ENCODE measurements around the gene BIRC5.

BIRC5 gene

DNA sequence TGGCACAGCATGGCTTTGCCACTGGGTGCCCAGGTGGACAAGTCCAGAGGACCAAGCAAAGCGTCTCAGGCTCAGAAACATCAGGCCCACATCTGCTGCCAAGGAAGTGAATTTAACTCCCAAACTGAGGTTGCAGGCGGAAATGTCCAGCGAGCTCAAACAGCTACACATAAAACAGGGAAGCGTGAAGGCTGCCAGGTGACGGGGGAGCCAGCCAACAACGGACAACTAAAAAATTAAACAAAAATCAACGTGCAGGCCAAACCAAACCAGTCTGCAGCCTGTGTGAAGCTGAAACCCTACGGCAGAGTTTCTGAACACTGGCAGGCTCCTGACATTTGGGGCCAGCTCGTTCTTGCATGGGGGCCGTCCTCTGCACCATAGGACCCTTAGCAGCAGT lies 29.7 kb upstream of the BIRC5 start:
- no peak for DNase-seq

- DNase-seq = peak; percentile 17
These were observed 29.2 kb upstream of the BIRC5 start for GRCh38 chr17:78184868-78185267.

DNA sequence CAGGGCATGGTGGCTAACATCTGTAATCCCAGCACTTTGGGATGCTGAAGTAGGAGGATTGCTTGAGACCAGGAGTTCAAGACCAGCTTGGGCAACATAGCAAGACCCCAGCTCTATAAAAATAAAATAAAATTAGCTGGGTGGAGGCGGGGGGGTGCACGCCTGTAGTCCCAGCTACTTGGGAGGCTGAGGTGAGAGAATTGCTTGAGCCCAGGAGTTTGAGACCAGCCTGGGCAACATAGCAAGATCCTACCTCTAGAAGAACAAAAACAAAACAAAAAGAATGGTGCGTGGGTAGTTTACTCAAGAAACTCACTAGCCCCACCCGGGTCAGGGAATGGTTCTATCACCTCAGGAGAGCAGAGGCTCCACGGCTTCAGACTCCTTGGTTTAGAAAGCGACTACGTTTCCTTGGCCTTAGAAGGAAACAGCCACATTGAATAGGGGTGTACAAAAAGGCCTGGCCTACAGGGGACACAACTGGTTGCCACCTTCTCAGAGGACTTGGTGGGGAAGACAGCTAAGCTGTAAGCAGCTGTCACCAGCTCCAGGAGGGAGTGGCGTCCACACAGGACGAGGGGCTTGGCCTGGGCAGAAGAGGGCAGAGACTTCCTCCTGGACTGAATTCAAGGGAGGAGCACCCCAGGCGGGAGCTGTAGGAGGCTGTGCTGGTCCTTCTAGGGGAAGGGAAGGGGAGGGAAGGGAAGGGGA lies 27.9 kb upstream of the BIRC5 start:
- DNase-seq = no peak

GRCh38 chr17:78186692-78187595 lies 27.1 kb upstream of the BIRC5 start, which contains the start of the genes AFMID and TK1:
AFMID (plus strand) TSS chr17:78187362; CDS start chr17:78187371, 9 bp downstream.
TK1 (minus strand) TSS chr17:78187052; CDS start chr17:78186994, 58 bp downstream.
- DNase-seq = peak; percentile 87

DNA sequence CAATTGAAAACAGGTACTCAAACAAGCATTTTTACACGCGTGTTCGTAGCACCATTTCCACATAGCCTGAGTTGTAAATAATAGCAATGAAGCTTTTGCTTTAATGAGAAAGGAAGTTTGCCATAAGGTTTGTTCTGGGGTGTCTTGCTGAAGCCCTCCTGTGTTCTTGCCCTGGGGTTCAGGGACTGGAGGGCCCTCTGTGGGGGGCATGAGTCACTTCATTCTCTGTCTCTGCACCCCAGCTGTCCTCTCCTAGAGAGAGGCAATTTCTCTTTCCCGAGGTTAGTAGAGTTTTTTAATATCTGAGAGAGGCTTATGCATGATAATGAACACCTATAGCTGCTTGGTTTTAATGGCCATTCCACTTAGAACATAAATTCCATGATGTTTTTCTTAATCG lies 17.3 kb upstream of the BIRC5 start:
- no peak for DNase-seq

DNA sequence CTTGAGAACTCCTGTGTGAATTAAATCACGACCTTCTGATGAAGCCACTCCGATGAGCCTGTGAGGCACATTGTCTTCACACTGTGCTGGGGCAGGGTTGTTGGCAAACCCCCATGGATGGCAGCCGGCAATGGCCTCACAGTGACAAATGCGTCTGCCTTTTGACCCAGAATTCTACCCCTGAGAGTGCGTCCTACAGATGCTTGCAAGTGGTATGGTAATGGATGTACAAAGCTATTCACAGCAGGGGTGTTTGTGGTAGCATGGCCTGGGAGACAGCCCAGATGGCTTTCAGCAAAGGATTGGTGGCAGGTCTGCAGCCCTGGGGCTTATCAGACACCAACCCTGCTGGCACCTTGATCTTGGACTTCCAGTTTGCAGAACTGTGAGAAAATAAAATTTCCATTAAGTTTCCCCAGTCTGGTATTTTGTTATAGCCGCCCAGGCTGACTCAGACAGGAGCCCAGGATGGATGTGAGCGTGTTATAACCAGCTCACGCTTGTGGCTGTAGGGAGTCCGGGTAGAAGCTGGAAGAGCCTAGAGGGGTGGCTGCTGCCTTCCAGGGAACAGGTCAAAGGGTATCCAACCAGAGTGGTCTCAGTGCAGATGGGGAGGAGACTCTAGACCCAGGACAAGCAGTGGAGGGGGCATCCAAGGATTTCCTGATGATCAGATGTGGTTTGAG lies 16.8 kb upstream of the BIRC5 start:
- no peak for DNase-seq

GRCh38 chr17:78200451-78200850 lies 13.6 kb upstream of the BIRC5 start:
- no peak for DNase-seq

DNA sequence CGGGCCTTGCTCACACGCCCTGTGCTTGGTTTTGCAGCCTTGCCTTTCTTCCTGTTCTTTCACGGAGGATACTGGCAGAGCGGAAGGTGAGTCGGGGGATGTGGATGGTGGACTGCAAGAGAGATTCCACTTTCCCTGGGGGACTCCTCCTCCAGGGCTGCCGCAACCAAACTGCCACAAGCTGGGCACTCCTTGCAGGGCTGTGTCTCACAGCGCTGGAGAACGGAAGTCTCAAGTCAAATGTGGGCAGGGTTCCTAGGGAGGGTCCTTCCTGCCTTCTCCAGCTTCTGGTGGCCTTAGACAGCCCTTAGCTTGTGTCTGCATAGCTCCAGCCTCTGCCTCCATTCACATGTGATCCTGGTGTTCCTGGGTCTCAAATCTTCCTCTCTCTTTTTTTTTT lies 11.4 kb upstream of the BIRC5 start:
- no peak for DNase-seq

DNA sequence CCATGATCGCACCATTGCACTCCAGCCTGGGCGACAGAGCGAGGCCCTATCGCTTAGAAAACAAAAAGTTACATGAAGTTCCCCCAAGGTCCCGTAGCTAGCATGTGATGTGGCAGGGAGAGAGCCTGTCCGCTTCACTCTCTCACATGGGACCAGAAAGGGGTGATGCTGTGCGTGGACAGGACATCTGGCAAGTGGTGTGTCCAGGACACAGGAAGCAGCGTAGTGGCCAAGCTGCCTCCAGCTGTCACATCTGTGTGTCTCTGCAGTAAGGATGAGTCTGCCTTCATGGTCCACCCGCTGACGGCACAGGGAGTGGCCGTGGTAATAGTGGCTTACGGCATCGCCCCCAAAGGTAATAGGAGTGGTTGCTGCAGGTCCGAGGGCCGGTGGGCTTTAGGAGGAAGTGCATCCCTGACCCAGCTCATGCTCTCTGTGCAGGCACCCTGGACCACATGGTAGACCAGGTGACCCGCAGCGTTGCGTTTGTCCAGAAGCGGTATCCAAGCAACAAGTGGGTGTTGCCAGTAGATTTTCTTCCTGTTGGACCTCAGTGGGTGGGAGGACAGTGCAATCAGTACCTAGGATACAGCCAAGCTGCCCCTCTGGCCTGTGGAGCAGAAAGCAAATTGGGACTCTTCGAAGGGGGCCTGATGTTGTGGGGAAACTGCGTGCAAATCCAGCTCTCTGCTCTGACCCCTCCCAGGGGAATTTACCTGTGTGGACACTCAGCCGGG lies 9.5 kb upstream of the BIRC5 start:
- DNase-seq = no peak

- DNase-seq = no peak
These were observed 8.8 kb upstream of the BIRC5 start for GRCh38 chr17:78205124-78205775.

- DNase-seq = no peak
These were observed 7.8 kb upstream of the BIRC5 start for GRCh38 chr17:78206298-78206697.

- no peak for DNase-seq
These were observed 5.6 kb upstream of the BIRC5 start for GRCh38 chr17:78208486-78208885.

- no peak for DNase-seq
These were observed 3.9 kb upstream of the BIRC5 start for GRCh38 chr17:78210111-78210510.

DNA sequence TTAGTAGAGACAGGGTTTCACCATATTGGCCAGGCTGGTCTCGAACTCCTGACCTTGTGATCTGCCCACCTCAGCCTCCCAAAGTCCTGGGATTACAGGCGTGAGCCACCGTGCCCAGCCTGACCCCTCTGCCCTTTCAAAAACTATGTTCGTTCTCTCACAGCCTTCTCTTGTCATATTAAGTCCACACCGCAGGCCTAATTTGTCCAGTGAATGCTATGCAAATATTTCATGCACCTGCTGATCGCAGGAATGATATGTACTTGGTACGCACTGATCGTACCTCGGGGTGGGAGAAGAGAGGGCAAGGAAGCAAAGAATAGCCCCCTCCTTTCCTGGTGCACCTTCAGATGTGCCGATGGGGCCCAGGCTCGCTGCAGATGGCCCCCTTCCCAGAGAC lies 3.0 kb upstream of the BIRC5 start:
- DNase-seq = no peak

GRCh38 chr17:78214706-78215061 lies 631 bp downstream of the BIRC5 start:
- DNase-seq = no peak

GRCh38 chr17:78219396-78220150 lies 5.5 kb downstream of the BIRC5 start:
- no peak for DNase-seq

GRCh38 chr17:78223061-78223460 lies 9.0 kb downstream of the BIRC5 start:
- no peak for DNase-seq

GRCh38 chr17:78223765-78224164 lies 9.7 kb downstream of the BIRC5 start:
- no peak for DNase-seq

- no peak for DNase-seq
These were observed 10.4 kb downstream of the BIRC5 start for GRCh38 chr17:78224231-78225087.

DNA sequence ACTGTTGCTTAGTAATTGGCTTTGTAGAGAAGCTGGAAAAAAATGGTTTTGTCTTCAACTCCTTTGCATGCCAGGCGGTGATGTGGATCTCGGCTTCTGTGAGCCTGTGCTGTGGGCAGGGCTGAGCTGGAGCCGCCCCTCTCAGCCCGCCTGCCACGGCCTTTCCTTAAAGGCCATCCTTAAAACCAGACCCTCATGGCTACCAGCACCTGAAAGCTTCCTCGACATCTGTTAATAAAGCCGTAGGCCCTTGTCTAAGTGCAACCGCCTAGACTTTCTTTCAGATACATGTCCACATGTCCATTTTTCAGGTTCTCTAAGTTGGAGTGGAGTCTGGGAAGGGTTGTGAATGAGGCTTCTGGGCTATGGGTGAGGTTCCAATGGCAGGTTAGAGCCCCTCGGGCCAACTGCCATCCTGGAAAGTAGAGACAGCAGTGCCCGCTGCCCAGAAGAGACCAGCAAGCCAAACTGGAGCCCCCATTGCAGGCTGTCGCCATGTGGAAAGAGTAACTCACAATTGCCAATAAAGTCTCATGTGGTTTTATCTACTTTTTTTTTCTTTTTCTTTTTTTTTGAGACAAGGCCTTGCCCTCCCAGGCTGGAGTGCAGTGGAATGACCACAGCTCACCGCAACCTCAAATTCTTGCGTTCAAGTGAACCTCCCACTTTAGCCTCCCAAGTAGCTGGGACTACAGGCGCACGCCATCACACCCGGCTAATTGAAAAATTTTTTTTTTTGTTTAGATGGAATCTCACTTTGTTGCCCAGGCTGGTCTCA lies 11.2 kb downstream of the BIRC5 start:
- no peak for DNase-seq
